Heart left ventricle (tissue), 11 donors: ENCODE measurements around the gene CYSRT1. TPM values are rescaled to one million over a fixed set of nuclear protein-coding genes. Genes with fewer than 3 reads are reported as not detected.

Experiments
- polyA plus RNA-seq, 2 donors: library from polyadenylated mRNA; stranded (reverse); fragments of 200-250 nt; gene quantifications; one replicate each; pipeline ENCODE4 v1.2.3, GENCODE V29; 2013
- total RNA-seq, 9 donors: library from RNA; depleted of rRNA in 2 of 9; stranded (reverse); fragments of >200 nt in 2 of 9; fragmentation: NEBNext Ultra II Directional in 3 of 9; extraction: Animal tissue kit (Norgen Biotek cat#: 25700) in 3 of 9; gene quantifications; one replicate each; pipeline versions ENCODE4 v1.1.0 to v1.2.4, GENCODE V29; 2016 to 2023
- donor health status: ischemic (EF 13 %, LVEDD 7.1; RV severe dilation, severe dysfunction).
- donor health status: healthy with polysubstance abuse.
- donor health status: DM: no; HTN: yes; CAD: no.
- donor health status: DM: no; HTN: no; CAD: no.
- donor health status: ischemic (EF 25% LVEDD 5.7; RV mildly dilated, moderate dysfunction).
- donor health status: healthy.
- donor health status: DM: yes; HTN: yes; CAD: no.
- donor health status: PGD.
- donor health status: nonischemic (EF 23%, LVEDD 6.1; RV moderate dilation, normal function).

Gene CYSRT1
- total and polyA plus RNA-seq, 11 donors: 0.14 to 0.61 (median 0.27) TPM; not detected in 3

Other genes with a start within 250 kb of the CYSRT1 start
Only the 30 nearest of the 32 such genes appear.
- 10 to 100 TPM; 15.0 to 35.3 (median 19.4) TPM for gene PAXX, start 232.8 kb upstream of the CYSRT1 start, total RNA-seq
- 10 to 100 TPM; 31.2 to 57.3 TPM for gene PAXX, start 232.8 kb upstream of the CYSRT1 start, polyA plus RNA-seq
- gene CLIC3, start 228.6 kb upstream of the CYSRT1 start, total RNA-seq: 10 to 100 TPM in 1 of 9 donors, 1 to 10 TPM in 8; 1.5 to 16.7 (median 5.0) TPM
- 10 to 100 TPM in 1 of 2 donors, 1 to 10 TPM in 1; 3.9 to 11.3 TPM for gene CLIC3, start 228.6 kb upstream of the CYSRT1 start, polyA plus RNA-seq
- 10 to 100 TPM; 19.1 to 44.3 (median 33.4) TPM for gene ABCA2, start 196.9 kb upstream of the CYSRT1 start, total RNA-seq
- gene ABCA2, start 196.9 kb upstream of the CYSRT1 start, polyA plus RNA-seq: 10 to 100 TPM; 13.1 to 30.6 TPM
- under 1 TPM in 2 of 9 donors, not detected in 7; 0.15 to 0.48 TPM for gene FUT7, start 193.1 kb upstream of the CYSRT1 start, total RNA-seq
- gene FUT7, start 193.1 kb upstream of the CYSRT1 start, polyA plus RNA-seq: under 1 TPM in 1 of 2 donors, not detected in 1; 0.17 TPM
- gene NPDC1, start 179.0 kb upstream of the CYSRT1 start, total RNA-seq: 100 to 1,000 TPM in 1 of 9 donors, 10 to 100 TPM in 8; 45.1 to 114 (median 55.1) TPM
- gene NPDC1, start 179.0 kb upstream of the CYSRT1 start, polyA plus RNA-seq: 10 to 100 TPM; 38.4 to 71.7 TPM
- 1 to 10 TPM in 8 of 9 donors, under 1 TPM in 1; 0.85 to 2.9 (median 1.2) TPM for gene ENTPD2, start 171.1 kb upstream of the CYSRT1 start, total RNA-seq
- 1 to 10 TPM in 1 of 2 donors, under 1 TPM in 1; 0.50 to 1.2 TPM for gene ENTPD2, start 171.1 kb upstream of the CYSRT1 start, polyA plus RNA-seq
- 1 to 10 TPM in 1 of 9 donors, under 1 TPM in 8; 0.09 to 2.0 (median 0.20) TPM for gene SAPCD2, start 154.6 kb upstream of the CYSRT1 start, total RNA-seq
- under 1 TPM; 0.15 to 0.22 TPM for gene SAPCD2, start 154.6 kb upstream of the CYSRT1 start, polyA plus RNA-seq
- gene UAP1L1, start 147.7 kb upstream of the CYSRT1 start, total RNA-seq: 10 to 100 TPM in 4 of 9 donors, 1 to 10 TPM in 5; 5.9 to 15.1 (median 9.4) TPM
- gene UAP1L1, start 147.7 kb upstream of the CYSRT1 start, polyA plus RNA-seq: 10 to 100 TPM in 1 of 2 donors, 1 to 10 TPM in 1; 3.9 to 12.4 TPM
- gene MAN1B1, start 138.2 kb upstream of the CYSRT1 start, total RNA-seq: 10 to 100 TPM; 17.6 to 40.6 (median 21.7) TPM
- 10 to 100 TPM; 26.7 to 29.5 TPM for gene MAN1B1, start 138.2 kb upstream of the CYSRT1 start, polyA plus RNA-seq
- 100 to 1,000 TPM in 8 of 9 donors, 10 to 100 TPM in 1; 96.6 to 137 (median 119) TPM for gene DPP7, start 110.4 kb upstream of the CYSRT1 start, total RNA-seq
- 100 to 1,000 TPM; 112 to 260 TPM for gene DPP7, start 110.4 kb upstream of the CYSRT1 start, polyA plus RNA-seq
- not detected for gene GRIN1, start 86.0 kb upstream of the CYSRT1 start, total RNA-seq
- gene GRIN1, start 86.0 kb upstream of the CYSRT1 start, polyA plus RNA-seq: under 1 TPM in 1 of 2 donors, not detected in 1; 0.10 TPM
- not detected for gene LRRC26, start 55.1 kb upstream of the CYSRT1 start, total RNA-seq
- gene LRRC26, start 55.1 kb upstream of the CYSRT1 start, polyA plus RNA-seq: not detected
- not detected for gene TMEM210, start 53.1 kb upstream of the CYSRT1 start, total RNA-seq
- not detected for gene TMEM210, start 53.1 kb upstream of the CYSRT1 start, polyA plus RNA-seq
- 10 to 100 TPM; 14.3 to 35.9 (median 28.9) TPM for gene ANAPC2, start 36.6 kb upstream of the CYSRT1 start, total RNA-seq
- gene ANAPC2, start 36.6 kb upstream of the CYSRT1 start, polyA plus RNA-seq: 10 to 100 TPM; 26.6 to 33.4 TPM
- 100 to 1,000 TPM in 2 of 9 donors, 10 to 100 TPM in 7; 46.0 to 123 (median 59.9) TPM for gene SSNA1, start 36.5 kb upstream of the CYSRT1 start, total RNA-seq
- 100 to 1,000 TPM; 120 to 161 TPM for gene SSNA1, start 36.5 kb upstream of the CYSRT1 start, polyA plus RNA-seq
- 10 to 100 TPM; 11.5 to 18.0 (median 16.6) TPM for gene TPRN, start 24.4 kb upstream of the CYSRT1 start, total RNA-seq
- 10 to 100 TPM; 12.5 to 16.7 TPM for gene TPRN, start 24.4 kb upstream of the CYSRT1 start, polyA plus RNA-seq
- 10 to 100 TPM; 30.8 to 43.7 (median 39.9) TPM for gene TMEM203, start 19.5 kb upstream of the CYSRT1 start, total RNA-seq
- 10 to 100 TPM; 49.8 to 52.0 TPM for gene TMEM203, start 19.5 kb upstream of the CYSRT1 start, polyA plus RNA-seq
- gene NDOR1, start 19.5 kb upstream of the CYSRT1 start, total RNA-seq: 1 to 10 TPM; 4.5 to 9.6 (median 6.1) TPM
- gene NDOR1, start 19.5 kb upstream of the CYSRT1 start, polyA plus RNA-seq: 1 to 10 TPM; 6.2 to 9.2 TPM
- 10 to 100 TPM in 7 of 9 donors, 1 to 10 TPM in 2; 6.9 to 34.1 (median 22.5) TPM for gene RNF208, start 2.9 kb upstream of the CYSRT1 start, total RNA-seq
- 10 to 100 TPM in 1 of 2 donors, 1 to 10 TPM in 1; 9.3 to 72.7 TPM for gene RNF208, start 2.9 kb upstream of the CYSRT1 start, polyA plus RNA-seq
- not detected for gene RNF224, start 2.3 kb downstream of the CYSRT1 start, total RNA-seq
- not detected for gene RNF224, start 2.3 kb downstream of the CYSRT1 start, polyA plus RNA-seq
- not detected for gene SLC34A3, start 5.7 kb downstream of the CYSRT1 start, total RNA-seq
- not detected for gene SLC34A3, start 5.7 kb downstream of the CYSRT1 start, polyA plus RNA-seq
- gene TUBB4B, start 16.1 kb downstream of the CYSRT1 start, total RNA-seq: 100 to 1,000 TPM; 244 to 769 (median 456) TPM
- 100 to 1,000 TPM; 705 to 900 TPM for gene TUBB4B, start 16.1 kb downstream of the CYSRT1 start, polyA plus RNA-seq
- gene STPG3, start 26.1 kb downstream of the CYSRT1 start, total RNA-seq: under 1 TPM in 2 of 9 donors, not detected in 7; 0.23 to 0.31 TPM
- gene STPG3, start 26.1 kb downstream of the CYSRT1 start, polyA plus RNA-seq: under 1 TPM in 1 of 2 donors, not detected in 1; 0.61 TPM
- gene NELFB, start 30.2 kb downstream of the CYSRT1 start, total RNA-seq: 10 to 100 TPM; 32.5 to 55.5 (median 38.1) TPM
- gene NELFB, start 30.2 kb downstream of the CYSRT1 start, polyA plus RNA-seq: 10 to 100 TPM; 31.4 to 77.8 TPM
- 10 to 100 TPM; 14.0 to 46.4 (median 18.5) TPM for gene TOR4A, start 52.6 kb downstream of the CYSRT1 start, total RNA-seq
- gene TOR4A, start 52.6 kb downstream of the CYSRT1 start, polyA plus RNA-seq: 10 to 100 TPM in 1 of 2 donors, 1 to 10 TPM in 1; 6.6 to 16.3 TPM
- 10 to 100 TPM in 5 of 9 donors, 1 to 10 TPM in 4; 6.4 to 15.8 (median 10.3) TPM for gene NRARP, start 77.1 kb downstream of the CYSRT1 start, total RNA-seq
- 1 to 10 TPM; 1.6 to 4.2 TPM for gene NRARP, start 77.1 kb downstream of the CYSRT1 start, polyA plus RNA-seq
- 10 to 100 TPM in 2 of 9 donors, 1 to 10 TPM in 7; 4.1 to 12.9 (median 8.6) TPM for gene EXD3, start 198.0 kb downstream of the CYSRT1 start, total RNA-seq
- 10 to 100 TPM in 1 of 2 donors, 1 to 10 TPM in 1; 5.6 to 15.2 TPM for gene EXD3, start 198.0 kb downstream of the CYSRT1 start, polyA plus RNA-seq
- 1 to 10 TPM in 8 of 9 donors, under 1 TPM in 1; 0.81 to 5.5 (median 2.7) TPM for gene NOXA1, start 198.2 kb downstream of the CYSRT1 start, total RNA-seq
- gene NOXA1, start 198.2 kb downstream of the CYSRT1 start, polyA plus RNA-seq: 1 to 10 TPM in 1 of 2 donors, under 1 TPM in 1; 0.44 to 4.1 TPM
- not detected for gene ENTPD8, start 216.2 kb downstream of the CYSRT1 start, total RNA-seq
- gene ENTPD8, start 216.2 kb downstream of the CYSRT1 start, polyA plus RNA-seq: not detected
- 10 to 100 TPM in 8 of 9 donors, 1 to 10 TPM in 1; 7.5 to 21.0 (median 12.6) TPM for gene NSMF, start 234.2 kb downstream of the CYSRT1 start, total RNA-seq
- gene NSMF, start 234.2 kb downstream of the CYSRT1 start, polyA plus RNA-seq: 10 to 100 TPM; 17.3 to 22.1 TPM